Central memory CD8-positive, alpha-beta T cell (primary cell): ENCODE results near the gene NBAS.
A peak's percentile ranks its signal among the peaks of the same experiment; 100 is the strongest.

Experiments used
- ATAC-seq: fragments of 150-1000 bp; cut with Tn5 transposase; replicated peaks from 2 replicates; pipeline ENCODE4 v1.10.0; 2022; ENCODE audit warnings: mild to moderate bottlenecking, moderate FRiP score, moderate number of reproducible peaks; ENCODE audit not compliant: poor library complexity, severe bottlenecking; ENCODE audit errors: extremely low read depth
- DNase-seq, 2 donors: peaks; one replicate each; pipeline ENCODE4 v3.0.0; 2021; ENCODE audit warnings: low spot score in 2 of 2
- H3K27ac Mint-ChIP-seq: one replicate; pipeline ENCODE4 v1.8.0; 2022; ENCODE audit warnings: low read depth, mild to moderate bottlenecking, moderate library complexity, mixed read lengths
- H3K27me3 Mint-ChIP-seq: one replicate; pipeline ENCODE4 v1.8.0; 2022; ENCODE audit warnings: mixed read lengths
- H3K36me3 Mint-ChIP-seq: one replicate; pipeline ENCODE4 v1.8.0; 2022; ENCODE audit warnings: mild to moderate bottlenecking, moderate library complexity, mixed read lengths; ENCODE audit not compliant: insufficient read depth
- H3K4me1 Mint-ChIP-seq: one replicate; pipeline ENCODE4 v1.8.0; 2022; ENCODE audit warnings: mixed read lengths
- H3K4me3 Mint-ChIP-seq: one replicate; pipeline ENCODE4 v1.8.0; 2022; ENCODE audit warnings: mild to moderate bottlenecking, moderate library complexity, mixed read lengths
- H3K9me3 Mint-ChIP-seq: one replicate; pipeline ENCODE4 v1.8.0; 2022; ENCODE audit warnings: mixed read lengths

Gene NBAS

GRCh38 chr2:15560988-15561573 lies at the start of gene NBAS:
TSS of gene NBAS (minus strand) at chr2:15561334. CDS start at chr2:15561304, 30 bp downstream.
- ATAC-seq (peak; percentile 79), DNase-seq (peak; percentile 42 to 49)
- Mint-ChIP-seq H3K27me3 (no peaks in the 10 kb centered on the region), H3K27ac (peak within 1 kb of the TSS; percentile 97), H3K4me1 (peaks cover 31% of the 10 kb centered on the region), H3K36me3 (peaks cover 11% of the 10 kb centered on the region), H3K9me3 (no peaks in the 10 kb centered on the region), H3K4me3 (peak within 1 kb of the TSS; percentile 96)

- no peak overlapping the region for H3K4me3 Mint-ChIP-seq
- H3K27me3 Mint-ChIP-seq: no peaks in the 10 kb centered on the region
- no peaks in the 10 kb centered on the region for H3K9me3 Mint-ChIP-seq
- ATAC-seq (no peak), DNase-seq (no peak)
- H3K36me3 Mint-ChIP-seq: peaks cover 54% of the 10 kb centered on the region
- no peaks in the 10 kb centered on the region for H3K4me1 Mint-ChIP-seq
- no peak overlapping the region for H3K27ac Mint-ChIP-seq
These were observed 49.4 kb upstream of the NBAS start for GRCh38 chr2:15610430-15610952.

- Mint-ChIP-seq H3K36me3 (peaks cover 60% of the 10 kb centered on the region), H3K4me3 (no peak overlapping the region), H3K4me1 (peaks cover 4% of the 10 kb centered on the region), H3K27ac (peak overlapping the region; percentile 8), H3K27me3 (no peaks in the 10 kb centered on the region), H3K9me3 (no peaks in the 10 kb centered on the region)
- ATAC-seq: no peak
- no peak for DNase-seq
These were observed 48.4 kb upstream of the NBAS start for GRCh38 chr2:15609341-15610042.

- Mint-ChIP-seq H3K4me3 (no peak overlapping the region), H3K27me3 (no peaks in the 10 kb centered on the region), H3K4me1 (peaks cover 5% of the 10 kb centered on the region), H3K36me3 (peaks cover 61% of the 10 kb centered on the region), H3K9me3 (no peaks in the 10 kb centered on the region), H3K27ac (no peak overlapping the region)
- DNase-seq (no peak), ATAC-seq (no peak)
These were observed 47.2 kb upstream of the NBAS start for GRCh38 chr2:15608392-15608761.

GRCh38 chr2:15607709-15608391 lies 46.7 kb upstream of the NBAS start:
- H3K4me1 Mint-ChIP-seq: peaks cover 5% of the 10 kb centered on the region
- peaks cover 62% of the 10 kb centered on the region for H3K36me3 Mint-ChIP-seq
- H3K9me3 Mint-ChIP-seq: no peaks in the 10 kb centered on the region
- H3K27ac Mint-ChIP-seq: no peak overlapping the region
- no peak for DNase-seq
- H3K27me3 Mint-ChIP-seq: no peaks in the 10 kb centered on the region
- no peak overlapping the region for H3K4me3 Mint-ChIP-seq
- ATAC-seq: no peak

GRCh38 chr2:15606481-15607441 lies 45.6 kb upstream of the NBAS start:
- H3K36me3 Mint-ChIP-seq: peaks cover 73% of the 10 kb centered on the region
- H3K9me3 Mint-ChIP-seq: no peaks in the 10 kb centered on the region

GRCh38 chr2:15605721-15606120 lies 44.6 kb upstream of the NBAS start:
- Mint-ChIP-seq H3K9me3 (no peaks in the 10 kb centered on the region), H3K36me3 (peaks cover 79% of the 10 kb centered on the region), H3K27ac (no peak overlapping the region)

More at GRCh38 chr2:15606481-15607441, 45.6 kb upstream of the NBAS start:
- ATAC-seq: no peak
- Mint-ChIP-seq H3K27me3 (no peaks in the 10 kb centered on the region), H3K4me1 (peaks cover 5% of the 10 kb centered on the region), H3K4me3 (no peak overlapping the region), H3K27ac (no peak overlapping the region)
- no peak for DNase-seq

GRCh38 chr2:15603948-15604347 lies 42.8 kb upstream of the NBAS start:
- Mint-ChIP-seq H3K36me3 (peaks cover 79% of the 10 kb centered on the region), H3K9me3 (no peaks in the 10 kb centered on the region), H3K4me3 (no peak overlapping the region), H3K27me3 (no peaks in the 10 kb centered on the region), H3K4me1 (peaks cover 5% of the 10 kb centered on the region), H3K27ac (no peak overlapping the region)
- no peak for DNase-seq
- no peak for ATAC-seq

More at GRCh38 chr2:15605721-15606120, 44.6 kb upstream of the NBAS start:
- DNase-seq (no peak), ATAC-seq (no peak)
- Mint-ChIP-seq H3K4me1 (peaks cover 5% of the 10 kb centered on the region), H3K27me3 (no peaks in the 10 kb centered on the region), H3K4me3 (no peak overlapping the region)

- Mint-ChIP-seq H3K4me3 (no peak overlapping the region), H3K27me3 (no peaks in the 10 kb centered on the region), H3K4me1 (peaks cover 5% of the 10 kb centered on the region), H3K36me3 (peaks cover 82% of the 10 kb centered on the region), H3K9me3 (no peaks in the 10 kb centered on the region), H3K27ac (no peak overlapping the region)
- ATAC-seq (no peak), DNase-seq (no peak)
These were observed 42.1 kb upstream of the NBAS start for GRCh38 chr2:15603044-15603765.

GRCh38 chr2:15602393-15602792 lies 41.3 kb upstream of the NBAS start:
- H3K36me3 Mint-ChIP-seq: peaks cover 76% of the 10 kb centered on the region
- H3K4me1 Mint-ChIP-seq: peaks cover 5% of the 10 kb centered on the region
- H3K27ac Mint-ChIP-seq: peak overlapping the region; percentile 10
- ATAC-seq (no peak), DNase-seq (no peak)
- H3K27me3 Mint-ChIP-seq: no peaks in the 10 kb centered on the region
- H3K4me3 Mint-ChIP-seq: no peak overlapping the region
- no peaks in the 10 kb centered on the region for H3K9me3 Mint-ChIP-seq

- ATAC-seq (no peak), DNase-seq (no peak)
- peaks cover 5% of the 10 kb centered on the region for H3K4me1 Mint-ChIP-seq
- H3K27me3 Mint-ChIP-seq: no peaks in the 10 kb centered on the region
- H3K27ac Mint-ChIP-seq: no peak overlapping the region
- peaks cover 76% of the 10 kb centered on the region for H3K36me3 Mint-ChIP-seq
- H3K9me3 Mint-ChIP-seq: no peaks in the 10 kb centered on the region
- no peak overlapping the region for H3K4me3 Mint-ChIP-seq
These were observed 40.5 kb upstream of the NBAS start for GRCh38 chr2:15601681-15602080.
